ENCODE measurements around the gene CHD2.

CHD2 gene

GRCh38 chr15:92984161-92984560 is 84.0 kb downstream of the CHD2 start:
- TF ChIP-seq CTCF (IDR thresholded peaks at IDR 0.05; ENCODE audit: low read depth, low read length, missing control alignments), result no peak
- H3K4me3 ChIP-seq (ENCODE audit: low read depth, low read length), result no peak overlapping the region
- DNase-seq (ENCODE audit: low read depth), result no peak

- no peak for DNase-seq (ENCODE audit: low read depth)
- no peak overlapping the region for H3K4me3 ChIP-seq (ENCODE audit: low read depth, low read length)
- no peak for TF ChIP-seq CTCF (IDR thresholded peaks at IDR 0.05; ENCODE audit: low read depth, low read length, missing control alignments)
Observed at GRCh38 chr15:92989470-92989869, 89.3 kb downstream of the CHD2 start.

- no peak overlapping the region for H3K4me3 ChIP-seq (ENCODE audit: low read depth, low read length)
- no peak for TF ChIP-seq CTCF (IDR thresholded peaks at IDR 0.05; ENCODE audit: low read depth, low read length, missing control alignments)
- DNase-seq (ENCODE audit: low read depth), result no peak
Observed at GRCh38 chr15:92990031-92990430, 89.9 kb downstream of the CHD2 start.

GRCh38 chr15:92992720-92993119 is 92.6 kb downstream of the CHD2 start:
- no peak for TF ChIP-seq CTCF (IDR thresholded peaks at IDR 0.05; ENCODE audit: low read depth, low read length, missing control alignments)

GRCh38 chr15:92997821-92998220 is 97.7 kb downstream of the CHD2 start:
- no peak for DNase-seq (ENCODE audit: low read depth)
- H3K4me3 ChIP-seq (ENCODE audit: low read depth, low read length), result no peak overlapping the region
- no peak for TF ChIP-seq CTCF (IDR thresholded peaks at IDR 0.05; ENCODE audit: low read depth, low read length, missing control alignments)

More at GRCh38 chr15:92992720-92993119, 92.6 kb downstream of the CHD2 start:
- no peak overlapping the region for H3K4me3 ChIP-seq (ENCODE audit: low read depth, low read length)
- DNase-seq (ENCODE audit: low read depth), result no peak

- no peak for DNase-seq (ENCODE audit: low read depth)
Observed at GRCh38 chr15:93001156-93001555, 101.0 kb downstream of the CHD2 start.

More at GRCh38 chr15:93001156-93001555, 101.0 kb downstream of the CHD2 start:
- no peak overlapping the region for H3K4me3 ChIP-seq (ENCODE audit: low read depth, low read length)
- TF ChIP-seq CTCF (IDR thresholded peaks at IDR 0.05; ENCODE audit: low read depth, low read length, missing control alignments), result no peak
